ENCODE measurements around the gene TAF7L. TPM values are rescaled to one million over a fixed set of nuclear protein-coding genes. Genes with fewer than 3 reads are reported as not detected.

The TAF7L gene
- polyA plus RNA-seq, 2 of the 4 experiments (the other 2 are of a cell fraction) = 0.08 to 0.13 TPM

DNA sequence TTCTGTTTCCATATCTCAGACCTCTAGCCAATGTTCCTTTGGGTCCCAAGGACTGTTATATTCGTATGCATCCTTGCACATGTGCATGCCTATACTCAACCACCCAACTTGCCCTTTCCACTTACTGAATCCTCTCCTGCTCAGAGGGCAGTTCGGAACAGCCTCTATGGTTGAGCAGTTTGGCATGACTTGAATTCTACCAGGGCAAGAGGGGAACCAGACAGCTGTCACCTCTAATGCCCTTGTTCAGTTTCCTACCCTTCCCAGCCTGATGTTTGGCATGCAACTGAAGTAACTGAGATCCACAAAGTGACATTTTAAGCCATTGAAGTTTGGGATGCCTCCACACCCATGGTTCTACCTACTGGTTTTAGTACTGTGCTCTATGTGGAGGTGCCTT lies 54.1 kb downstream of the TAF7L start (continued):
- TF ChIP-seq USF2 (IDR thresholded peaks at IDR 0.05) = no peak

DNA sequence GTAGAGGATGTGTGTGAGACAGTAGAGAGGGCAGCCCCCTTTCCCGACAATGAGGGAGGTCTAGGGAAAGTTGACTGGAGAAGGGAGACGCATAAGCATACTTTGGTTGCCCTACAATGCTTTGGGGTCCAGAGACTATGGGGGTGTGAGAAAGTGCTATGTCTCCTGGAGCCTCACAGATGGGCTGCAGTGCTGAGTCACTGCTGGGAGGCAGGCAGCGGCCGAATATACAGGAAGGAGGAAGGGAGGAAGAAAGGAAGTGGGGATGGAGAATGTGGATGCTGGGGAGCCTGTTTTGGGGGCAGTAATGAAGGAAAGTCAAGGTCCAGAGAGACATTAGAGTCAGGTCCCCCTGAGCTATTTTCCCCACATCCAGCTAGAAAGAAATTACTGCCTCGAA lies 58.8 kb downstream of the TAF7L start:
- Histone ChIP-seq H3K27ac (no peak overlapping the region), H3K9me3 (no peaks in the 10 kb centered on the region), H3K4me3 (no peak overlapping the region), H3K4me2 (no peak overlapping the region), H3K4me1 (no peaks in the 10 kb centered on the region)
- DNase-seq (ENCODE audit: low read depth in 1 of 2, low spot score in 1 of 2) (no peak), FAIRE-seq (no peak), ATAC-seq (no peak)
- POLR2A ChIA-PET = no interaction called here
- CTCF ChIA-PET = no interaction called here
- WGBS (ENCODE audit: missing lambda C conversion rate) = 93% methylated on average over 5 of the region's 5 CpGs
- TF ChIP-seq CTCF (IDR thresholded peaks at IDR 0.05) (no peak), RNF2 (IDR thresholded peaks at IDR 0.05; ENCODE audit: borderline replicate concordance, low read depth) (no peak), BCL3 (IDR thresholded peaks at IDR 0.05) (no peak), EHF (CRISPR knock-in tag; IDR thresholded peaks at IDR 0.05) (no peak), CHD4 (IDR thresholded peaks at IDR 0.05; ENCODE audit: borderline replicate concordance) (no peak), KDM5A (IDR thresholded peaks at IDR 0.05) (no peak), CHD2 (IDR thresholded peaks at IDR 0.05; ENCODE audit: low read length, partially characterized antibody) (no peak), ATOH8 (CRISPR knock-in tag; IDR thresholded peaks at IDR 0.05; ENCODE audit: low read depth) (no peak), PBX3 (IDR thresholded peaks at IDR 0.05) (no peak), TP53 (CRISPR knock-in tag; IDR thresholded peaks at IDR 0.05) (no peak), ZNF302 (CRISPR knock-in tag; IDR thresholded peaks at IDR 0.05) (no peak), GATA3 (IDR thresholded peaks at IDR 0.05; ENCODE audit: borderline replicate concordance) (no peak), CBX2 (IDR thresholded peaks at IDR 0.05; ENCODE audit: borderline replicate concordance, low read depth) (no peak), CBX8 (IDR thresholded peaks at IDR 0.05) (no peak), SREBF2 (IDR thresholded peaks at IDR 0.05) (no peak), NFE2L2 (conservative IDR thresholded peaks at IDR 0.05; ENCODE audit: low read length) (no peak), RAD21 (conservative IDR thresholded peaks at IDR 0.05 in 1 of 2, IDR thresholded peaks at IDR 0.05 in 1 of 2) (no peak), JUN (IDR thresholded peaks at IDR 0.05) (no peak), RFX5 (IDR thresholded peaks at IDR 0.05) (no peak)
- TF ChIP-seq, protein P1, sequence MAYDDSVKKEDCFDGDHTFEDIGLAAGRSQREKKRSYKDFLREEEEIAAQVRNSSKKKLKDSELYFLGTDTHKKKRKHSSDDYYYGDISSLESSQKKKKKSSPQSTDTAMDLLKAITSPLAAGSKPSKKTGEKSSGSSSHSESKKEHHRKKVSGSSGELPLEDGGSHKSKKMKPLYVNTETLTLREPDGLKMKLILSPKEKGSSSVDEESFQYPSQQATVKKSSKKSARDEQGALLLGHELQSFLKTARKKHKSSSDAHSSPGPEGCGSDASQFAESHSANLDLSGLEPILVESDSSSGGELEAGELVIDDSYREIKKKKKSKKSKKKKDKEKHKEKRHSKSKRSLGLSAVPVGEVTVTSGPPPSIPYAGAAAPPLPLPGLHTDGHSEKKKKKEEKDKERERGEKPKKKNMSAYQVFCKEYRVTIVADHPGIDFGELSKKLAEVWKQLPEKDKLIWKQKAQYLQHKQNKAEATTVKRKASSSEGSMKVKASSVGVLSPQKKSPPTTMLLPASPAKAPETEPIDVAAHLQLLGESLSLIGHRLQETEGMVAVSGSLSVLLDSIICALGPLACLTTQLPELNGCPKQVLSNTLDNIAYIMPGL (CRISPR knock-in tag; IDR thresholded peaks at IDR 0.05; ENCODE audit: borderline replicate concordance) = no peak
